ENCODE results near the gene ASAP2. TPM values are rescaled to one million over a fixed set of nuclear protein-coding genes. Genes with fewer than 3 reads are reported as not detected.
A peak's percentile ranks its signal among the peaks of the same experiment; 100 is the strongest.

The ASAP2 gene
- total RNA-seq, 2 experiments from 2014 or later = 0.14 to 0.15 TPM

GRCh38 chr2:9326975-9327374, 120.4 kb downstream of the ASAP2 start:
- Mint-ChIP-seq H3K36me3 (ENCODE audit: low read depth) (no peaks in the 10 kb centered on the region), H3K4me3 (no peak overlapping the region), H3K9me3 (no peaks in the 10 kb centered on the region), H3K27ac (no peak overlapping the region), H3K4me1 (ENCODE audit: low read depth) (no peaks in the 10 kb centered on the region), H3K27me3 (ENCODE audit: low read depth) (no peaks in the 10 kb centered on the region)
- DNase-seq = no peak
- CTCF ChIA-PET = no interaction called here
- intact Hi-C loops (cut with micrococcal nuclease) = no loop called here

- no peaks in the 10 kb centered on the region for H3K9me3 Mint-ChIP-seq
- no peaks in the 10 kb centered on the region for H3K36me3 Mint-ChIP-seq (ENCODE audit: low read depth)
- no peak for DNase-seq
- no peak overlapping the region for H3K27ac Mint-ChIP-seq
- no peaks in the 10 kb centered on the region for H3K4me1 Mint-ChIP-seq (ENCODE audit: low read depth)
- CTCF ChIA-PET = no interaction called here
- H3K27me3 Mint-ChIP-seq (ENCODE audit: low read depth) = no peaks in the 10 kb centered on the region
- intact Hi-C loops (cut with micrococcal nuclease) = no loop called here
- H3K4me3 Mint-ChIP-seq = no peak overlapping the region
Observed at GRCh38 chr2:9327873-9328352, 121.3 kb downstream of the ASAP2 start.

GRCh38 chr2:9328931-9329330, 122.3 kb downstream of the ASAP2 start:
- Mint-ChIP-seq H3K4me1 (ENCODE audit: low read depth) (no peaks in the 10 kb centered on the region), H3K27me3 (ENCODE audit: low read depth) (no peaks in the 10 kb centered on the region), H3K4me3 (no peak overlapping the region), H3K36me3 (ENCODE audit: low read depth) (no peaks in the 10 kb centered on the region), H3K27ac (no peak overlapping the region), H3K9me3 (no peaks in the 10 kb centered on the region)
- no peak for DNase-seq
- CTCF ChIA-PET = no interaction called here
- intact Hi-C loops (cut with micrococcal nuclease) = no loop called here

GRCh38 chr2:9329497-9329896, 122.9 kb downstream of the ASAP2 start:
- H3K4me1 Mint-ChIP-seq (ENCODE audit: low read depth) = no peaks in the 10 kb centered on the region
- no peak for DNase-seq
- no peak overlapping the region for H3K27ac Mint-ChIP-seq
- no peak overlapping the region for H3K4me3 Mint-ChIP-seq
- CTCF ChIA-PET = no interaction called here
- H3K9me3 Mint-ChIP-seq = no peaks in the 10 kb centered on the region
- intact Hi-C loops (cut with micrococcal nuclease) = no loop called here
- H3K36me3 Mint-ChIP-seq (ENCODE audit: low read depth) = no peaks in the 10 kb centered on the region
- H3K27me3 Mint-ChIP-seq (ENCODE audit: low read depth) = no peaks in the 10 kb centered on the region

GRCh38 chr2:9330612-9331270, 124.1 kb downstream of the ASAP2 start:
- Mint-ChIP-seq H3K9me3 (no peaks in the 10 kb centered on the region), H3K4me3 (no peak overlapping the region), H3K36me3 (ENCODE audit: low read depth) (no peaks in the 10 kb centered on the region), H3K27ac (no peak overlapping the region), H3K4me1 (ENCODE audit: low read depth) (no peaks in the 10 kb centered on the region), H3K27me3 (ENCODE audit: low read depth) (no peaks in the 10 kb centered on the region)
- intact Hi-C loops (cut with micrococcal nuclease) = no loop called here
- CTCF ChIA-PET = no interaction called here
- DNase-seq = no peak

GRCh38 chr2:9331704-9332103, 125.1 kb downstream of the ASAP2 start:
- no peak overlapping the region for H3K4me3 Mint-ChIP-seq
- H3K27ac Mint-ChIP-seq = no peak overlapping the region
- intact Hi-C loops (cut with micrococcal nuclease) = no loop called here
- no peaks in the 10 kb centered on the region for H3K9me3 Mint-ChIP-seq
- CTCF ChIA-PET = no interaction called here
- H3K36me3 Mint-ChIP-seq (ENCODE audit: low read depth) = no peaks in the 10 kb centered on the region
- H3K27me3 Mint-ChIP-seq (ENCODE audit: low read depth) = no peaks in the 10 kb centered on the region
- H3K4me1 Mint-ChIP-seq (ENCODE audit: low read depth) = peaks cover 5% of the 10 kb centered on the region
- no peak for DNase-seq

GRCh38 chr2:9332136-9332852, 125.7 kb downstream of the ASAP2 start:
- Mint-ChIP-seq H3K9me3 (no peaks in the 10 kb centered on the region), H3K36me3 (ENCODE audit: low read depth) (no peaks in the 10 kb centered on the region), H3K4me3 (no peak overlapping the region), H3K27me3 (ENCODE audit: low read depth) (no peaks in the 10 kb centered on the region), H3K27ac (no peak overlapping the region), H3K4me1 (ENCODE audit: low read depth) (peaks cover 5% of the 10 kb centered on the region)
- intact Hi-C loops (cut with micrococcal nuclease) = no loop called here
- DNase-seq = no peak
- CTCF ChIA-PET = interaction anchor here (1.6 kb wide), 1 partner anchor 190 kb away, joined by 7 read pairs; no protein-coding TSS in a partner anchor

- H3K4me3 Mint-ChIP-seq = no peak overlapping the region
Observed at GRCh38 chr2:9332853-9333245, 126.2 kb downstream of the ASAP2 start.

GRCh38 chr2:9333591-9334171, 127.1 kb downstream of the ASAP2 start:
- H3K4me3 Mint-ChIP-seq = no peak overlapping the region
- CTCF ChIA-PET = interaction anchor here (0.6 to 1.6 kb wide), 2 partner anchors 171 to 192 kb away, joined by 3 to 7 read pairs; no protein-coding TSS in a partner anchor
- peaks cover 5% of the 10 kb centered on the region for H3K4me1 Mint-ChIP-seq (ENCODE audit: low read depth)
- H3K9me3 Mint-ChIP-seq = no peaks in the 10 kb centered on the region
- intact Hi-C loops (cut with micrococcal nuclease) = loop anchor here (1.0 kb wide), 1 partner anchor 190 kb away; no protein-coding TSS in a partner anchor
- H3K27me3 Mint-ChIP-seq (ENCODE audit: low read depth) = no peaks in the 10 kb centered on the region
- H3K36me3 Mint-ChIP-seq (ENCODE audit: low read depth) = no peaks in the 10 kb centered on the region
- peak; percentile 45 for DNase-seq
- no peak overlapping the region for H3K27ac Mint-ChIP-seq

More at GRCh38 chr2:9332853-9333245, 126.2 kb downstream of the ASAP2 start:
- H3K27ac Mint-ChIP-seq = no peak overlapping the region
- CTCF ChIA-PET = interaction anchor here (1.6 kb wide), 1 partner anchor 191 kb away, joined by 7 read pairs; no protein-coding TSS in a partner anchor
- intact Hi-C loops (cut with micrococcal nuclease) = loop anchor here (1.0 kb wide), 1 partner anchor 190 kb away; no protein-coding TSS in a partner anchor
- H3K27me3 Mint-ChIP-seq (ENCODE audit: low read depth) = no peaks in the 10 kb centered on the region
- no peaks in the 10 kb centered on the region for H3K9me3 Mint-ChIP-seq
- peaks cover 5% of the 10 kb centered on the region for H3K4me1 Mint-ChIP-seq (ENCODE audit: low read depth)
- no peak for DNase-seq
- H3K36me3 Mint-ChIP-seq (ENCODE audit: low read depth) = no peaks in the 10 kb centered on the region

- intact Hi-C loops (cut with micrococcal nuclease) = no loop called here
- no peak for DNase-seq
- CTCF ChIA-PET = interaction anchor here (0.6 kb wide), 1 partner anchor 317 kb away, joined by 3 read pairs; no protein-coding TSS in a partner anchor
- H3K36me3 Mint-ChIP-seq (ENCODE audit: low read depth) = no peaks in the 10 kb centered on the region
- no peak overlapping the region for H3K27ac Mint-ChIP-seq
- peaks cover 5% of the 10 kb centered on the region for H3K4me1 Mint-ChIP-seq (ENCODE audit: low read depth)
- H3K27me3 Mint-ChIP-seq (ENCODE audit: low read depth) = no peaks in the 10 kb centered on the region
- H3K9me3 Mint-ChIP-seq = no peaks in the 10 kb centered on the region
- no peak overlapping the region for H3K4me3 Mint-ChIP-seq
Observed at GRCh38 chr2:9334761-9335160, 128.1 kb downstream of the ASAP2 start.

GRCh38 chr2:9335322-9335832, 128.8 kb downstream of the ASAP2 start:
- intact Hi-C loops (cut with micrococcal nuclease) = no loop called here

GRCh38 chr2:9336241-9336575, 129.6 kb downstream of the ASAP2 start:
- Mint-ChIP-seq H3K4me1 (ENCODE audit: low read depth) (peaks cover 5% of the 10 kb centered on the region), H3K4me3 (no peak overlapping the region), H3K9me3 (no peaks in the 10 kb centered on the region), H3K36me3 (ENCODE audit: low read depth) (no peaks in the 10 kb centered on the region), H3K27ac (no peak overlapping the region), H3K27me3 (ENCODE audit: low read depth) (no peaks in the 10 kb centered on the region)
- peak; percentile 37 for DNase-seq
- CTCF ChIA-PET = no interaction called here
- intact Hi-C loops (cut with micrococcal nuclease) = no loop called here

More at GRCh38 chr2:9335322-9335832, 128.8 kb downstream of the ASAP2 start:
- Mint-ChIP-seq H3K27ac (no peak overlapping the region), H3K9me3 (no peaks in the 10 kb centered on the region), H3K4me1 (ENCODE audit: low read depth) (peaks cover 5% of the 10 kb centered on the region), H3K4me3 (no peak overlapping the region), H3K27me3 (ENCODE audit: low read depth) (no peaks in the 10 kb centered on the region), H3K36me3 (ENCODE audit: low read depth) (no peaks in the 10 kb centered on the region)
- DNase-seq = no peak
- CTCF ChIA-PET = interaction anchor here (0.6 kb wide), 1 partner anchor 317 kb away, joined by 3 read pairs; no protein-coding TSS in a partner anchor
